Gastrocnemius medialis (tissue), 4 donors: Measurements from ENCODE around the gene PNPT1.

Experiments used
- CTCF ChIP-seq, 5 experiments: fragments of 450-650 bp in 3 of 5; fragments of 200-600 bp in 2 of 5; sonication (generic) in 2 of 5; IDR thresholded peaks in 4 of 5; conservative IDR thresholded peaks in 1 of 5; 1 replicate in 4 of 5; 2 replicates in 1 of 5; pipeline ENCODE4 v1.5.1; 2016 to 2019; ENCODE audit warnings: antibody characterized with exemption in 5 of 5, mild to moderate bottlenecking in 3 of 5, moderate library complexity in 3 of 5
- POLR2A ChIP-seq, 2 donors: fragments of 450-650 bp; IDR thresholded peaks; one replicate each; pipeline ENCODE4 v1.6.1; 2017; ENCODE audit warnings: antibody characterized with exemption in 2 of 2, mild to moderate bottlenecking in 2 of 2, moderate library complexity in 2 of 2

- TF ChIP-seq POLR2A (IDR thresholded peaks at IDR 0.05) = no peak
- TF ChIP-seq CTCF (IDR thresholded peaks at IDR 0.05 in 4 of 5, conservative IDR thresholded peaks at IDR 0.05 in 1 of 5) = no peak
These were observed 49.4 kb upstream of the PNPT1 start for GRCh38 chr2:55742996-55743395.
